ENCODE measurements around the gene PLEKHF1.

DNA sequence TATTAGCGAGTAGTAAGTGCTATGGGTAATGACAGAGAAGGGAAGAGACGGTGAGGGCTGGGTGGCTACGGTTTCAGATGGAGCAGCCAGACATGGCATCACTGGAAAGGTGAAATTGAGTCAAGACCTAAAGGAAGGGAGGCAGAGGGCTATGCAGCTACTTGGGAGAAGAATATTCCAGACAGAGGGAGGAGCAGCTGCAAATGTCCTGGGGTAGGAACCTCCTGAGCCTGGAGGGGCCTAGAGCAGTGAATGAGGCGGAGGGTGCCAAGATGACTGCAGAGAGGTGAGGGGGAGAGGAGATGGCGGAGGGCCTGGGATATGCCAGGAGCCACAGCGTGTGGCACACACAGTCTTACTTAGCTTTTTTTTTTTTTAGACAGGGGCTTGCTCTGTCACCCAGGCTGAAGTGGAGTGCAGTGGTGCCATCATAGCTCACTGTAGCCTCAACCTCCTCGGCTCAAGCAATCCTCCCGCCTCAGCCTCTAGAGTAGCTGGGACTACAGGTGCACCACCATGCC is 21.1 kb downstream of the PLEKHF1 start:
- TF ChIP-seq, protein P1, sequence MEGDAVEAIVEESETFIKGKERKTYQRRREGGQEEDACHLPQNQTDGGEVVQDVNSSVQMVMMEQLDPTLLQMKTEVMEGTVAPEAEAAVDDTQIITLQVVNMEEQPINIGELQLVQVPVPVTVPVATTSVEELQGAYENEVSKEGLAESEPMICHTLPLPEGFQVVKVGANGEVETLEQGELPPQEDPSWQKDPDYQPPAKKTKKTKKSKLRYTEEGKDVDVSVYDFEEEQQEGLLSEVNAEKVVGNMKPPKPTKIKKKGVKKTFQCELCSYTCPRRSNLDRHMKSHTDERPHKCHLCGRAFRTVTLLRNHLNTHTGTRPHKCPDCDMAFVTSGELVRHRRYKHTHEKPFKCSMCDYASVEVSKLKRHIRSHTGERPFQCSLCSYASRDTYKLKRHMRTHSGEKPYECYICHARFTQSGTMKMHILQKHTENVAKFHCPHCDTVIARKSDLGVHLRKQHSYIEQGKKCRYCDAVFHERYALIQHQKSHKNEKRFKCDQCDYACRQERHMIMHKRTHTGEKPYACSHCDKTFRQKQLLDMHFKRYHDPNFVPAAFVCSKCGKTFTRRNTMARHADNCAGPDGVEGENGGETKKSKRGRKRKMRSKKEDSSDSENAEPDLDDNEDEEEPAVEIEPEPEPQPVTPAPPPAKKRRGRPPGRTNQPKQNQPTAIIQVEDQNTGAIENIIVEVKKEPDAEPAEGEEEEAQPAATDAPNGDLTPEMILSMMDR (conservative IDR thresholded peaks at IDR 0.05), result no peak
- TF ChIP-seq ZFX (IDR thresholded peaks at IDR 0.05), result no peak
